Measurements from ENCODE around the gene TANGO6. TPM values are rescaled to one million over a fixed set of nuclear protein-coding genes. Genes with fewer than 3 reads are reported as not detected.

Gene TANGO6
- total and polyA plus RNA-seq, 5 experiments from 2014 or later = 12.7 to 34.8 (median 16.1) TPM

- POLR2A ChIA-PET = no interaction called here
- Mint-ChIP-seq H3K4me3 (no peak overlapping the region), H3K27ac (no peak overlapping the region), H3K27me3 (peaks cover 5 to 40% (median 18%) of the 10 kb centered on the region in 5 donors), H3K9me3 (no peaks in the 10 kb centered on the region), H3K36me3 (peaks cover 0 to 48% (median 22%) of the 10 kb centered on the region in 3 donors), H3K4me1 (peaks cover 6 to 41% (median 21%) of the 10 kb centered on the region in 4 donors)
- no peak for ATAC-seq
- DNase-seq = no peak
Observed at GRCh38 chr16:69110406-69110805, 267.1 kb downstream of the TANGO6 start.

- H3K9me3 Mint-ChIP-seq = no peaks in the 10 kb centered on the region
- H3K36me3 Mint-ChIP-seq = peaks cover 0 to 54% (median 22%) of the 10 kb centered on the region in 3 donors
- no peak overlapping the region for H3K4me3 Mint-ChIP-seq
- POLR2A ChIA-PET = no interaction called here
- peaks cover 2 to 35% (median 16%) of the 10 kb centered on the region in 5 donors for H3K27me3 Mint-ChIP-seq
- H3K4me1 Mint-ChIP-seq = peaks cover 4 to 44% (median 17%) of the 10 kb centered on the region in 4 donors
- no peak for DNase-seq
- no peak for ATAC-seq
- no peak overlapping the region for H3K27ac Mint-ChIP-seq
Observed at GRCh38 chr16:69111216-69111875, 268.0 kb downstream of the TANGO6 start.

GRCh38 chr16:69111876-69112230 is 268.5 kb downstream of the TANGO6 start:
- ATAC-seq (no peak), DNase-seq (no peak)
- Mint-ChIP-seq H3K36me3 (peaks cover 0 to 54% (median 22%) of the 10 kb centered on the region in 3 donors), H3K27ac (peak overlapping the region in 1 of 10 donors; percentile 53), H3K4me1 (peaks cover 7 to 39% (median 17%) of the 10 kb centered on the region in 4 donors), H3K4me3 (no peak overlapping the region), H3K9me3 (no peaks in the 10 kb centered on the region), H3K27me3 (peaks cover 2 to 30% (median 15%) of the 10 kb centered on the region in 5 donors)
- POLR2A ChIA-PET = no interaction called here

DNA sequence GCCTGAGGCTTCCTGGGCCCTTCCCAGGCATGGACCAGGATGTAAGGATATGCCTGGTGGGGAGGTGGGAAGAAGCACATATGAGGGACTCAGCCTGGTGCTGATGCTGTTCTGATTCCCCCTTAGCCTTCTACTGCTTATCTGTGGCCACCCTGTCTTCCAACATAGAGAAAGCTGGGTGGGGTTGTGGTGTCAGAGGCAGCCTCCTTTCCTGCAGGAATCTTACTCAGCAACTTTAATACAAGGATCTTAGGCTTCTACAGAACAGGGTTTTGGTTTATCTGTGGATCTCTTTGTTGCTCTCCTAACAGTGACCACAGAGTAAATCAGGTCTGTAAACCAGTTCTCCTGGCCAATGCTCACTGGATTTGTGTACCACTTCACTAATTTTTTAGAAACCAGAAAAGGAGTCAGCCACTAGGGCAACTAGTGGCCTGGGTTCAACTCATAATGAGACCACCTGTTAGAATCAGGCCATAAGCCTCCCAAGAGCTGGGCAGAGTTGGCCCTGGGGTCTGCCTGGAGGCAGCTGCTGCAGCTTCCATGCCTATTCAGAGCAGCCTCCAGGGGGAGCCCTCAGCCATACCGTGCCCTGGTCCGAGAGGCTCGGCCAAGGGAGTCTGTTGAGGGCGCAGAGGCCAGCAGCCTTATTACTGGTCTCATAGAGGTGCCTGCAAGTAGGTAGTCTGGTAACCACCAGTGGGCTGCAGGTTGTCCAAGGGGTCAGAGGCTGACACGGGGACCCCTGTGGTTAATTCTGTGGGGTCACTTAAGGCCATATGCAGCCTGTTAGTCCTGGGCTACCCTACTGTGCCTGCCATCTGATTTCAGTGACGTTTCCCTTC is 269.2 kb downstream of the TANGO6 start:
- ATAC-seq = peak; percentile 57 to 67
- peak overlapping the region in 1 of 10 donors; percentile 53 for H3K27ac Mint-ChIP-seq
- POLR2A ChIA-PET = no interaction called here
- no peaks in the 10 kb centered on the region for H3K9me3 Mint-ChIP-seq
- peak in 5 of 10 donors; percentile 13 to 35 (median 26) for DNase-seq
- peaks cover 2 to 23% (median 10%) of the 10 kb centered on the region in 5 donors for H3K27me3 Mint-ChIP-seq
- H3K4me1 Mint-ChIP-seq = peaks cover 5 to 34% (median 13%) of the 10 kb centered on the region in 4 donors
- peaks cover 0 to 56% (median 22%) of the 10 kb centered on the region in 3 donors for H3K36me3 Mint-ChIP-seq
- H3K4me3 Mint-ChIP-seq = no peak overlapping the region

GRCh38 chr16:69113216-69113615 is 269.9 kb downstream of the TANGO6 start:
- no peak for ATAC-seq
- no peaks in the 10 kb centered on the region for H3K9me3 Mint-ChIP-seq
- H3K36me3 Mint-ChIP-seq = peaks cover 0 to 58% (median 22%) of the 10 kb centered on the region in 3 donors
- H3K4me3 Mint-ChIP-seq = no peak overlapping the region
- H3K27me3 Mint-ChIP-seq = peaks cover 2 to 17% (median 6%) of the 10 kb centered on the region in 5 donors
- POLR2A ChIA-PET = no interaction called here
- no peak for DNase-seq
- no peak overlapping the region for H3K27ac Mint-ChIP-seq
- H3K4me1 Mint-ChIP-seq = peaks cover 3 to 34% (median 13%) of the 10 kb centered on the region in 4 donors

DNA sequence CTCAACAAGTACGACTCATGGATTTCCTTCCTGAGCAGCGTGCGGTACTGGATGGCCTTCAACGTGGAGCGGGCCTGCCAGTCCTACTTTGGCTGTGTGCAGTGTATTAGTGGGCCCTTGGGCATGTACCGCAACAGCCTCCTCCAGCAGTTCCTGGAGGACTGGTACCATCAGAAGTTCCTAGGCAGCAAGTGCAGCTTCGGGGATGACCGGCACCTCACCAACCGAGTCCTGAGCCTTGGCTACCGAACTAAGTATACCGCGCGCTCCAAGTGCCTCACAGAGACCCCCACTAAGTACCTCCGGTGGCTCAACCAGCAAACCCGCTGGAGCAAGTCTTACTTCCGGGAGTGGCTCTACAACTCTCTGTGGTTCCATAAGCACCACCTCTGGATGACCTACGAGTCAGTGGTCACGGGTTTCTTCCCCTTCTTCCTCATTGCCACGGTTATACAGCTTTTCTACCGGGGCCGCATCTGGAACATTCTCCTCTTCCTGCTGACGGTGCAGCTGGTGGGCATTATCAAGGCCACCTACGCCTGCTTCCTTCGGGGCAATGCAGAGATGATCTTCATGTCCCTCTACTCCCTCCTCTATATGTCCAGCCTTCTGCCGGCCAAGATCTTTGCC is 271.1 kb downstream of the TANGO6 start:
- POLR2A ChIA-PET = interaction anchor here (0.6 kb wide), 1 partner anchor 94 kb away, joined by 3 read pairs; no protein-coding TSS in a partner anchor
- no peak for DNase-seq
- H3K4me1 Mint-ChIP-seq = peaks cover 3 to 35% (median 13%) of the 10 kb centered on the region in 4 donors
- ATAC-seq = no peak
- peak overlapping the region in 2 of 10 donors; percentile 11 to 75 for H3K27ac Mint-ChIP-seq
- H3K4me3 Mint-ChIP-seq = no peak overlapping the region
- peaks cover 0 to 63% (median 14%) of the 10 kb centered on the region in 3 donors for H3K36me3 Mint-ChIP-seq
- no peaks in the 10 kb centered on the region for H3K9me3 Mint-ChIP-seq
- H3K27me3 Mint-ChIP-seq = peaks cover 2 to 5% (median 3%) of the 10 kb centered on the region in 5 donors

GRCh38 chr16:69114976-69115355 is 271.6 kb downstream of the TANGO6 start:
- ATAC-seq (no peak), DNase-seq (no peak)
- peaks cover 3 to 35% (median 13%) of the 10 kb centered on the region in 4 donors for H3K4me1 Mint-ChIP-seq
- peak overlapping the region in 1 of 10 donors; percentile 11 for H3K27ac Mint-ChIP-seq
- H3K27me3 Mint-ChIP-seq = peaks cover 0 to 2% (median 0%) of the 10 kb centered on the region in 5 donors
- peaks cover 0 to 63% (median 10%) of the 10 kb centered on the region in 3 donors for H3K36me3 Mint-ChIP-seq
- POLR2A ChIA-PET = no interaction called here
- H3K9me3 Mint-ChIP-seq = no peaks in the 10 kb centered on the region
- H3K4me3 Mint-ChIP-seq = no peak overlapping the region

DNA sequence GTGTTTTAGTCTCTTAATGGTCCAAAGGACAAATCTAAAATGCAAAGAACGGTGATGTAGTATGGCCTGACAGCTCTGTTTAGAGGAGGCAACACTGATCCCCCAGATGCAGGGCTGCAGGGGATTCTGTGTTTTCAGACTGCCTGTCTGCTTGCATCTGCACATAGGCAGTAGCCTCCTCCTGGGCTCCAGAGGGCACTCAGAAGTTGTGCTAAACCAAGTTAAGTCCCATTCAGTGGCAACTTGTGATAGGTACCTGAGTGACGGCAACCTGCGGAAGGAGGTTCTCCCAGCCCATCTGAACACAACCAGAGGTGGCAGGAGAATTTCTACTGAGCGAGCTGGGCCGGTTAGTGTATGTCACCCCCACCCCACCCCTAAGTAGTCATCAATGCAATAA is 272.0 kb downstream of the TANGO6 start:
- ATAC-seq = no peak
- Mint-ChIP-seq H3K4me3 (no peak overlapping the region), H3K9me3 (no peaks in the 10 kb centered on the region), H3K36me3 (peaks cover 0 to 65% (median 10%) of the 10 kb centered on the region in 3 donors), H3K27me3 (peaks cover 0 to 2% (median 0%) of the 10 kb centered on the region in 5 donors), H3K27ac (peak overlapping the region in 1 of 10 donors; percentile 7), H3K4me1 (peaks cover 3 to 35% (median 13%) of the 10 kb centered on the region in 4 donors)
- POLR2A ChIA-PET = no interaction called here
- no peak for DNase-seq

GRCh38 chr16:69115837-69116236 is 272.5 kb downstream of the TANGO6 start:
- Mint-ChIP-seq H3K4me3 (no peak overlapping the region), H3K4me1 (peaks cover 3 to 35% (median 13%) of the 10 kb centered on the region in 4 donors), H3K27me3 (no peaks in the 10 kb centered on the region), H3K27ac (peak overlapping the region in 2 of 10 donors; percentile 7 to 22), H3K36me3 (peaks cover 0 to 65% (median 6%) of the 10 kb centered on the region in 3 donors), H3K9me3 (no peaks in the 10 kb centered on the region)
- POLR2A ChIA-PET = interaction anchor here (0.6 kb wide), 1 partner anchor 67 kb away, joined by 4 read pairs; no protein-coding TSS in a partner anchor
- DNase-seq = no peak
- ATAC-seq = no peak

- ATAC-seq (no peak), DNase-seq (no peak)
- POLR2A ChIA-PET = interaction anchor here (0.6 kb wide), 1 partner anchor 67 kb away, joined by 4 read pairs; no protein-coding TSS in a partner anchor
- H3K4me1 Mint-ChIP-seq = peaks cover 5 to 35% (median 15%) of the 10 kb centered on the region in 4 donors
- H3K4me3 Mint-ChIP-seq = no peak overlapping the region
- peaks cover 0 to 67% (median 7%) of the 10 kb centered on the region in 3 donors for H3K36me3 Mint-ChIP-seq
- H3K27me3 Mint-ChIP-seq = no peaks in the 10 kb centered on the region
- H3K9me3 Mint-ChIP-seq = no peaks in the 10 kb centered on the region
- H3K27ac Mint-ChIP-seq = no peak overlapping the region
Observed at GRCh38 chr16:69116256-69116875, 273.0 kb downstream of the TANGO6 start.

DNA sequence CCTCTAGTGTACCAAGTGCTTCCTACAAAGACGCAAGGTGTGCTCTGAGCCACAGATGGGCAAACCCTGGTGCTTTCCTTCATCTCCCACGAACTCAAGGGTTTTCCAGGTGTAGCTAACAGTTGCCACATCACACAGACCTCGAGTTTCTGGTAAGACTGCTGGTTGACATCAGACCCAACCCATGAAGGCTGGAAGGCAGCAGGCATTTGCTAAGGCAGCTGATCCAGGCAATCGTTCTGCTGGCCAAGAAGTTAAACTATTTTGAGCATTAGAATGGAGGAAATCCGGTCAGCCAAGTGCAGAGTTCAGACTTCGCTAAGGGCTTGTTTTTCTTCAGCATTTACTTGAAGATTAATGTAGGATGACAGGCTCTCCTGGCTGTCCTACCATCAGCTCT is 273.6 kb downstream of the TANGO6 start:
- POLR2A ChIA-PET = no interaction called here
- Mint-ChIP-seq H3K4me3 (no peak overlapping the region), H3K36me3 (peaks cover 0 to 70% (median 5%) of the 10 kb centered on the region in 3 donors), H3K27ac (no peak overlapping the region), H3K9me3 (no peaks in the 10 kb centered on the region), H3K4me1 (peaks cover 5 to 35% (median 16%) of the 10 kb centered on the region in 4 donors), H3K27me3 (no peaks in the 10 kb centered on the region)
- DNase-seq (no peak), ATAC-seq (no peak)

DNA sequence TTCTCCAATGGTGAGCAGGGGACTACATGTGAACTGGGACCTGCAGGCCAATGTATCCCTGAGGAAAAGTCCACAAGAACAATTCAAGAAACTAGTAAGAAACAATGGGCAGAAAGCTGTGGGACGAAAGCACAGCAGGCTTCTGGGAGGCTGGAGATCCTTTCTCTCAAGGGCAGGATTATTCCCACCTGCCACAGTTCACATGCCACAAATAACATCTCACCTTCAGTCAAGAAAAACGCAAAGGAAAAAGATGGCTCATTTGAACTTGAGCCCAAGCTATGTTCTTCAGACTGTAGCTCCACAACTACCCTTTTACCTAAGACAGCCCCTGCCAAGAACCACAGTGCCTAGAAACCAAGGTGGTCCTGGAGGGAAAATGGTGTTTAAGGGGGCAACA is 275.1 kb downstream of the TANGO6 start:
- H3K27ac Mint-ChIP-seq = peak overlapping the region in 2 of 10 donors; percentile 24 to 47
- H3K4me1 Mint-ChIP-seq = peaks cover 5 to 30% (median 15%) of the 10 kb centered on the region in 4 donors
- ATAC-seq (no peak), DNase-seq (no peak)
- H3K27me3 Mint-ChIP-seq = no peaks in the 10 kb centered on the region
- H3K9me3 Mint-ChIP-seq = no peaks in the 10 kb centered on the region
- H3K4me3 Mint-ChIP-seq = no peak overlapping the region
- peaks cover 0 to 65% (median 5%) of the 10 kb centered on the region in 3 donors for H3K36me3 Mint-ChIP-seq
- POLR2A ChIA-PET = interaction anchor here (1.2 kb wide), 1 partner anchor 14 kb away, joined by 3 read pairs; the partner anchor contains the start of genes CHTF8 and UTP4

All from naive thymus-derived CD8-positive, alpha-beta T cell (primary cell).